Left lung (tissue), 10 donors: Measurements from ENCODE around the gene UST. TPM values are rescaled to one million over a fixed set of nuclear protein-coding genes. Genes with fewer than 3 reads are reported as not detected.
"Not testable (repeated sequence)": the region's sequence is repeated elsewhere in the genome, so short reads cannot be mapped to it uniquely, and the experiment has no call there.

Experiments
- ATAC-seq: fragments of 200-7000 bp; cut with Tn5 transposase; one replicate; pipeline ENCODE4 v1.9.1; 2020; ENCODE audit warnings: moderate library complexity
- DNase-seq, 4 donors: peaks; one replicate each; pipeline ENCODE4 v3.0.0-alpha.2; 2013 to 2020
- H3K27ac ChIP-seq, 2 donors: fragments of 200-600 bp; sonication (generic) in 1 of 2; one replicate each; pipeline versions ENCODE4 v1.5.0 to v1.8.0; 2020 to 2021
- H3K27me3 ChIP-seq, 2 donors: fragments of 200-600 bp; sonication (generic) in 1 of 2; one replicate each; pipeline versions ENCODE4 v1.5.0 to v1.8.0; 2020 to 2021
- H3K36me3 ChIP-seq, 2 donors: fragments of 200-600 bp; sonication (generic) in 1 of 2; one replicate each; pipeline versions ENCODE4 v1.5.0 to v1.8.0; 2020 to 2021
- H3K4me1 ChIP-seq, 2 donors: fragments of 200-600 bp; one replicate each; pipeline ENCODE4 v1.8.0; 2021
- H3K4me3 ChIP-seq, 2 donors: fragments of 200-600 bp; sonication (generic) in 1 of 2; one replicate each; pipeline versions ENCODE4 v1.5.0 to v1.8.0; 2020 to 2021; ENCODE audit warnings: mild to moderate bottlenecking in 1 of 2
- H3K9me3 ChIP-seq, 2 donors: fragments of 200-600 bp; sonication (generic) in 1 of 2; one replicate each; pipeline versions ENCODE4 v1.5.0 to v1.8.0; 2020 to 2021
- intact Hi-C, 2 donors: fragments of 100-400 bp; cut with DNase I; formaldehyde crosslinking; loops; one replicate each; pipeline versions ENCODE4 v1.11.2 to v1.14.2; 2022
- polyA plus RNA-seq, 6 donors: library from polyadenylated mRNA; unstranded; fragments of 120-200 nt; gene quantifications; one replicate each; pipeline ENCODE4 v1.2.1, GENCODE V29; 2013; ENCODE audit not compliant: insufficient read length in 6 of 6
- total RNA-seq, 2 donors: library from RNA; stranded (reverse); fragmentation: NEBNext Ultra II Directional; extraction: Animal tissue kit (Norgen Biotek cat#: 25700); gene quantifications; one replicate each; pipeline ENCODE4 v1.2.1, GENCODE V29; 2021
- TF ChIP-seq, protein P1 (sequence below), 2 donors: fragments of 200-600 bp; sonication (generic) in 1 of 2; IDR thresholded peaks; one replicate each; pipeline versions ENCODE4 v1.5.0 to v1.8.0; 2021; ENCODE audit warnings: antibody characterized with exemption in 2 of 2
- donor health status: DM: no; HTN: yes; CAD: no.
- donor health status: DM: no; HTN: no; CAD: no.

Gene UST
- total and polyA plus RNA-seq, 8 donors: 7.4 to 17.0 (median 9.5) TPM

DNA sequence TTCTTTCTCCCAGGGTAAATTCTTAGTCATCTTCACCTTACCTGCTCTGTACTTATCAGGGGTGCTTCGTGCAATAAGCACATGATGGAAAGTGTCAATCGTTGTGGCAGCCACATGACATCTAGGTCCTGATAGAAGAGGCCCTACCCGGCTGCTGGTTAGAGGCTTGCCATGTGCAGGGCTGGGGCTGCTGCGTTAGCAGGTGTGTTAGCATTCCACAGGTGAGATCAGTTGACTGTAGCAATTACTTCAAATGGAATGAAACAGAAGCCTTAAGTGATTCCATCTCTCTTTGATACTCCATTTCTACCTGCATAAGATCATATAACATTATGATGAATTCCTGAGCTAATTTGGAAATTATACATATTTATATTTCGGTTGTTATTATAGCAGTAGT lies 127.0 kb downstream of the UST start:
- H3K4me1 ChIP-seq: no peaks in the 10 kb centered on the region
- no peak for DNase-seq
- ATAC-seq: no peak

DNA sequence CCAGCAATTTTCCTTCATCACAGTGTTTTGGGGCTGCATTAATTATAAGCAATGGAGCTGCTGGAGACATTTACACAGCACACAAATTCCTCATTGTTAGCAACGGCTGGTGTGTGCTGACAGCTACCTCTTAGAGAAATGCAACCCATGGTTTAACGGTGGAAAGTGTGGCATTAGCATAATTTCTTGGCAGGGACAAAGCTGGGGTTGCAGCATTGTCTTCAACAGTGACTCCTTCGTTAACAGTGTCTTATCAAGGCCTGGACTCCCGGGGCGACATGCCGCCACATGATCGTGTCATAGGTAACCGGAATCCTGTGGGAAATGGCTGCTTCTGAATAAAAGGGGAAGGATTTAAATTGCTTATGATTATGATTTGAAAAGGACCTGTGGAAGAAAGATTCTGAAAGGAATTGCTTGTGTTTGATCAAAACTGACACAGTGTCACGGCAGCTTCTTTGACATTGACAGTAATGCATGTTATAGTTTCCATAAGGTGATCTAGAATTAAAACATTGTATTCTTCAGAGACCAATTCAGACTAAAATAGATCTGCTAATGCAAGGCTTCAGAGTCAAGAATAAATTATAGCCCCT lies 128.0 kb downstream of the UST start:
- Histone ChIP-seq H3K36me3 (no peaks in the 10 kb centered on the region), H3K27me3 (no peaks in the 10 kb centered on the region), H3K27ac (no peak overlapping the region), H3K4me3 (no peak overlapping the region), H3K9me3 (no peaks in the 10 kb centered on the region), H3K4me1 (no peaks in the 10 kb centered on the region)
- intact Hi-C loops: no loop called here
- ATAC-seq: no peak
- no peak for DNase-seq
- TF ChIP-seq, protein P1, sequence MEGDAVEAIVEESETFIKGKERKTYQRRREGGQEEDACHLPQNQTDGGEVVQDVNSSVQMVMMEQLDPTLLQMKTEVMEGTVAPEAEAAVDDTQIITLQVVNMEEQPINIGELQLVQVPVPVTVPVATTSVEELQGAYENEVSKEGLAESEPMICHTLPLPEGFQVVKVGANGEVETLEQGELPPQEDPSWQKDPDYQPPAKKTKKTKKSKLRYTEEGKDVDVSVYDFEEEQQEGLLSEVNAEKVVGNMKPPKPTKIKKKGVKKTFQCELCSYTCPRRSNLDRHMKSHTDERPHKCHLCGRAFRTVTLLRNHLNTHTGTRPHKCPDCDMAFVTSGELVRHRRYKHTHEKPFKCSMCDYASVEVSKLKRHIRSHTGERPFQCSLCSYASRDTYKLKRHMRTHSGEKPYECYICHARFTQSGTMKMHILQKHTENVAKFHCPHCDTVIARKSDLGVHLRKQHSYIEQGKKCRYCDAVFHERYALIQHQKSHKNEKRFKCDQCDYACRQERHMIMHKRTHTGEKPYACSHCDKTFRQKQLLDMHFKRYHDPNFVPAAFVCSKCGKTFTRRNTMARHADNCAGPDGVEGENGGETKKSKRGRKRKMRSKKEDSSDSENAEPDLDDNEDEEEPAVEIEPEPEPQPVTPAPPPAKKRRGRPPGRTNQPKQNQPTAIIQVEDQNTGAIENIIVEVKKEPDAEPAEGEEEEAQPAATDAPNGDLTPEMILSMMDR (IDR thresholded peaks at IDR 0.05): no peak

More for the DNA sequence above, 127.0 kb downstream of the UST start:
- Histone ChIP-seq H3K4me3 (no peak overlapping the region), H3K36me3 (no peaks in the 10 kb centered on the region), H3K27me3 (no peaks in the 10 kb centered on the region), H3K27ac (no peak overlapping the region), H3K9me3 (no peaks in the 10 kb centered on the region)
- TF ChIP-seq, protein P1 (IDR thresholded peaks at IDR 0.05): no peak
- intact Hi-C loops: no loop called here

DNA sequence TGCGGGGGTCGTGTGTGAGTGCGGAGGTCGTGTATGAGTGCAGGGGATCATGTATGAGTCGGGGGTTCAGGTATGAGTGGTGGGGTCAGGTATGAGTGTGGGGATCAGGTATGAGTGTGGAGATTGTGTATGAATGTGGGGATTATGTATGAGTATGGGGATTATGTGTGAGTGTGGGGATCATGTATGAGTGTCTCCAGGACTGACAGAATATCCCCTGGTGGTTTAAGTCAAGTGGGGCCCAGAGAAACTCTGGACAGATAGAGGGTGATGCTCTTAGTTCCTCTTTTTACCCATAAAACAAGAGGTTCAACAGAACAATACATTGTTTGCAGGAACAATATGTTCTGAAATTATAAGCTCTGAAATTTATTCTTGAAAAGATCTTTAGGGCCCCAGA lies 131.9 kb downstream of the UST start:
- no peak for DNase-seq
- intact Hi-C loops: no loop called here
- TF ChIP-seq, protein P1 (IDR thresholded peaks at IDR 0.05): no peak
- Histone ChIP-seq H3K36me3 (no peaks in the 10 kb centered on the region), H3K4me3 (no peak overlapping the region), H3K9me3 (no peaks in the 10 kb centered on the region), H3K27ac (no peak overlapping the region), H3K27me3 (no peaks in the 10 kb centered on the region), H3K4me1 (no peaks in the 10 kb centered on the region)
- ATAC-seq: no peak

DNA sequence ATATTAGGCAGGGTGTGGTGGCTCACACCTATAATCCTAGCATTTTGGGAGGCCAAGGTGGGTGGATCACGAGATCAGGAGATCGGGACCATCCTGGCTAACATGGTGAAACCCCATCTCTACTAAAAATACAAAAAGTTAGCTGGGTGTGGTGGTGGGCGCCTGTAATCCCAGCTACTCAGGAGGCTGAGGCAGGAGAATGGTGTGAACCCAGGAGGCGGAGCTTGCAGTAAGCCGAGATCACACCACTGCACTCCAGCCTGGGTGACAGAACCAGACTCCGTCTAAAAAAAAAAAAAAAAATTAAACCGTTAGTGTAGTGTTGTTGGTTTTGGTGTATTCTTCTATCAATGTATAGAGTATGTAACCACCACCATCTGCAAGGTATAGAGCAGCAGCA lies 133.9 kb downstream of the UST start:
- H3K27ac ChIP-seq, H3K36me3 ChIP-seq, H3K27me3 ChIP-seq, H3K4me1 ChIP-seq, DNase-seq, H3K4me3 ChIP-seq, ATAC-seq, intact Hi-C loops, H3K9me3 ChIP-seq: not testable (repeated sequence)

DNA sequence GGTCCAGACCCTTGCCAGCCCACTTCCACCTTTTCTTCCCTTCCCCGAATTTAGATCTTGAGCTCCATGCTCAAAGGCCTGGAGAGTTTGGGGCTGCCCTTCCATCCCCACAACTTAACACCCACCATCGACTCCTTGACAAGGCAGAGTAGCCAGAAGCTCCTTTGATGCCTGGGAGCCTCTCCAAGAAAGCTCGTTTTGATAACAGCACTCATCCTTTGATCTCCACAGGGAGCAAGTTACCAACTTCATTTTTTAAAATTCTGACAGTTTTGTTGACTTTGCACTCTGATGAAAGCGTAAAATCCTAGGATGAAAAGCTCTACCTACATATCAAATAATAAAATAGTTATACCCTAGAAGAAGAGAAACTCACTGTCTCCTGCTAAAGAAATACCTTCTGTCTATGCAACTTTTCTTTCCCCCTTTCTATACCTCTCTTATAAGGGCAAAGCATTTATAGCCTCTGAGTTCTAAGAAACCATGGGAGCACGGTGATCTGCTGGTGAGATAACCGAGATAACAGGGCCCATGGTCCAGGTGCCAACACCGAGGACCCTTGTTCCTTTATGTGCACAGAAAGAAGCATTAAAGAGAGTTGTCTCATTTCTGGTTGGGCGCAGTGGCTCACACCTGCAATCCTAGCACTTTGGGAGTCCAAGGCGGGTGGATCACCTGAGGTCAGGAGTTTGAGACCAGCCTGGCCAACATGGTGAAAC lies 134.9 kb downstream of the UST start:
- H3K27me3 ChIP-seq: no peaks in the 10 kb centered on the region
- H3K4me1 ChIP-seq: no peaks in the 10 kb centered on the region
- H3K4me3 ChIP-seq: no peak overlapping the region
- DNase-seq: no peak
- intact Hi-C loops: no loop called here
- no peak for ATAC-seq
- no peaks in the 10 kb centered on the region for H3K9me3 ChIP-seq
- no peaks in the 10 kb centered on the region for H3K36me3 ChIP-seq
- TF ChIP-seq, protein P1 (IDR thresholded peaks at IDR 0.05): no peak
- H3K27ac ChIP-seq: no peak overlapping the region
